ENCODE data around the gene TMEM117. TPM values are rescaled to one million over a fixed set of nuclear protein-coding genes. Genes with fewer than 3 reads are reported as not detected.

TMEM117 gene
- total RNA-seq, 1 experiment from 2014 or later: 5.9 TPM

DNA sequence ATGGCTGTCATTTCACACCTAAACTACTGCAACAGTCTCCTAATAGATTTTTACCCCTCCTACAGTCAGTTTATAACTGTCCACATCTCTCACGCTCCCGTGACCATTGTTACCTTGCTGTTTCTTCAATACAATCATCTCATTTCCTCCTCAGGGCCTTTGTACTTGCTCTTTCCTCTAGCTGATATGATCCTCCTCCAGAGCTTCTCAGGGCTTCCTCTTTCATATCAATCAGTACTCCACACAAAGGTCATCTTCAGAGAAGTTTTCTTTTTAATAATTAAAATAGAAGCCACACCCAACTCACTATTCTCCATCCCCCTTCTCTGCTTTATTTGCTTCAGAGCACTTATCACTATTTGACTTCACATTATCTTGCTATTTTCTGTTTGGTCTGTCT lies 532.0 kb downstream of the TMEM117 start:
- H3K36me3 ChIP-seq (ENCODE audit: insufficient read depth, low read length, poor library complexity, severe bottlenecking): no peaks in the 10 kb centered on the region
- ChIA-PET CTCF (no interaction called here), POLR2A (ENCODE audit: low non-redundant PET) (no interaction called here)
- TF ChIP-seq EZH2 (IDR thresholded peaks at IDR 0.05; ENCODE audit: borderline replicate concordance, low read depth, low read length, poor library complexity, severe bottlenecking): no peak
- TF ChIP-seq, protein P1, sequence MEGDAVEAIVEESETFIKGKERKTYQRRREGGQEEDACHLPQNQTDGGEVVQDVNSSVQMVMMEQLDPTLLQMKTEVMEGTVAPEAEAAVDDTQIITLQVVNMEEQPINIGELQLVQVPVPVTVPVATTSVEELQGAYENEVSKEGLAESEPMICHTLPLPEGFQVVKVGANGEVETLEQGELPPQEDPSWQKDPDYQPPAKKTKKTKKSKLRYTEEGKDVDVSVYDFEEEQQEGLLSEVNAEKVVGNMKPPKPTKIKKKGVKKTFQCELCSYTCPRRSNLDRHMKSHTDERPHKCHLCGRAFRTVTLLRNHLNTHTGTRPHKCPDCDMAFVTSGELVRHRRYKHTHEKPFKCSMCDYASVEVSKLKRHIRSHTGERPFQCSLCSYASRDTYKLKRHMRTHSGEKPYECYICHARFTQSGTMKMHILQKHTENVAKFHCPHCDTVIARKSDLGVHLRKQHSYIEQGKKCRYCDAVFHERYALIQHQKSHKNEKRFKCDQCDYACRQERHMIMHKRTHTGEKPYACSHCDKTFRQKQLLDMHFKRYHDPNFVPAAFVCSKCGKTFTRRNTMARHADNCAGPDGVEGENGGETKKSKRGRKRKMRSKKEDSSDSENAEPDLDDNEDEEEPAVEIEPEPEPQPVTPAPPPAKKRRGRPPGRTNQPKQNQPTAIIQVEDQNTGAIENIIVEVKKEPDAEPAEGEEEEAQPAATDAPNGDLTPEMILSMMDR (conservative IDR thresholded peaks at IDR 0.05; ENCODE audit: low read depth, low read length): no peak
- H3K4me3 ChIP-seq (ENCODE audit: low read depth, low read length, poor library complexity, severe bottlenecking): no peak overlapping the region
- H3K9me3 ChIP-seq (ENCODE audit: low read depth, low read length, poor library complexity, severe bottlenecking): no peaks in the 10 kb centered on the region
- no peaks in the 10 kb centered on the region for H3K27me3 ChIP-seq (replicated peaks; ENCODE audit: insufficient read depth, low read depth, low read length, poor library complexity)
- DNase-seq (ENCODE audit: low spot score): no peak
- H3K27ac ChIP-seq (ENCODE audit: low read depth, low read length, poor library complexity, severe bottlenecking): no peak overlapping the region
- BruUV-seq (replicated peaks): no TSS peak
- intact Hi-C loops (cut with micrococcal nuclease; ENCODE audit: unreplicated experiment): no loop called here
- H3K4me1 ChIP-seq (ENCODE audit: insufficient read depth, low read length, poor library complexity, severe bottlenecking): no peaks in the 10 kb centered on the region

DNA sequence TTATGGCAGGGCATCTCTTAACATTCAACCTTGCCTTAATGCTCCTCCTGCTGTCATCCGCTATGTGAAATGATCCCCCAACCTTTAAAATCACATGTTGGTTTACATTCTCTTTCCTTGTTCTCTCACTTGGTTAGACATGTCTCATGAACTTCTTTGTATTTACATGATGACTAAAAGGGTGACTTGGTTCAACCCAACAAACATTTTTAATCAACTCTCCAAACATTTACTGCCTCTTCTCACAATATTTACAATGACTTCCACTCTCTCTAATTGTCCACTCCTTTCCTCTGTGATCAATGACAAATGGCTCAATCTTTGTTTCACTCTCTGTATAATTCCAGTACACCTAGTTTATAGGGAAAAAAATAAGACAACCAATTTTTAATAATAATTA lies 534.1 kb downstream of the TMEM117 start:
- DNase-seq (ENCODE audit: low spot score): no peak
- no peaks in the 10 kb centered on the region for H3K4me1 ChIP-seq (ENCODE audit: insufficient read depth, low read length, poor library complexity, severe bottlenecking)
- no peaks in the 10 kb centered on the region for H3K27me3 ChIP-seq (replicated peaks; ENCODE audit: insufficient read depth, low read depth, low read length, poor library complexity)
- BruUV-seq (replicated peaks): no TSS peak
- ChIA-PET POLR2A (ENCODE audit: low non-redundant PET) (no interaction called here), CTCF (no interaction called here)
- H3K4me3 ChIP-seq (ENCODE audit: low read depth, low read length, poor library complexity, severe bottlenecking): no peak overlapping the region
- no peak overlapping the region for H3K27ac ChIP-seq (ENCODE audit: low read depth, low read length, poor library complexity, severe bottlenecking)
- no peaks in the 10 kb centered on the region for H3K36me3 ChIP-seq (ENCODE audit: insufficient read depth, low read length, poor library complexity, severe bottlenecking)
- H3K9me3 ChIP-seq (ENCODE audit: low read depth, low read length, poor library complexity, severe bottlenecking): no peaks in the 10 kb centered on the region
- intact Hi-C loops (cut with micrococcal nuclease; ENCODE audit: unreplicated experiment): loop anchor here (5.0 kb wide), 1 partner anchor 52 kb away; no protein-coding TSS in a partner anchor
- TF ChIP-seq EZH2 (IDR thresholded peaks at IDR 0.05; ENCODE audit: borderline replicate concordance, low read depth, low read length, poor library complexity, severe bottlenecking): no peak
- TF ChIP-seq, protein P1 (conservative IDR thresholded peaks at IDR 0.05; ENCODE audit: low read depth, low read length): no peak

DNA sequence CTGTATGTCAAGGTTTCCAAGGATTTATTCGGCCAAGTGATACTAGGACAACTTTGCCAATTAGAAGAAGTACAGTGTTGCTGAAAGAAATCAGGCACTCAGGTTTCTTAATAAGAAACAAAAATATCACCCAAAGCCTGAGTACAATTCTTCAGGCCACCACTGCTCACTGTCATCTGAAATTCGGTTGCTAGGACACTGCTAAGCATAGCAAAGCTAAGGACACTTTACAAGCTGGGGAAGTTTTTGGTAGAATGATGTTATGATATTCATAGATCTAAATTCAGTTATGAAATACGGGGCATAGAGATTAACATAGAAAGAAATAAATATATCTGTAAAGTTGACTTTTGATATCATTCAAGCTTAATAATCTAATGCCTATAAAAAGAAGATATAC lies 535.1 kb downstream of the TMEM117 start:
- CTCF ChIA-PET: no interaction called here
- H3K4me1 ChIP-seq (ENCODE audit: insufficient read depth, low read length, poor library complexity, severe bottlenecking): peaks cover 4% of the 10 kb centered on the region
- H3K27me3 ChIP-seq (replicated peaks; ENCODE audit: insufficient read depth, low read depth, low read length, poor library complexity): no peaks in the 10 kb centered on the region
- no peaks in the 10 kb centered on the region for H3K9me3 ChIP-seq (ENCODE audit: low read depth, low read length, poor library complexity, severe bottlenecking)
- H3K36me3 ChIP-seq (ENCODE audit: insufficient read depth, low read length, poor library complexity, severe bottlenecking): no peaks in the 10 kb centered on the region
- DNase-seq (ENCODE audit: low spot score): no peak
- POLR2A ChIA-PET (ENCODE audit: low non-redundant PET): no interaction called here
- TF ChIP-seq, protein P1 (conservative IDR thresholded peaks at IDR 0.05; ENCODE audit: low read depth, low read length): no peak
- no peak for TF ChIP-seq EZH2 (IDR thresholded peaks at IDR 0.05; ENCODE audit: borderline replicate concordance, low read depth, low read length, poor library complexity, severe bottlenecking)
- intact Hi-C loops (cut with micrococcal nuclease; ENCODE audit: unreplicated experiment): loop anchor here (5.0 kb wide), 1 partner anchor 51 kb away; no protein-coding TSS in a partner anchor
- H3K4me3 ChIP-seq (ENCODE audit: low read depth, low read length, poor library complexity, severe bottlenecking): no peak overlapping the region
- H3K27ac ChIP-seq (ENCODE audit: low read depth, low read length, poor library complexity, severe bottlenecking): no peak overlapping the region
- no TSS peak for BruUV-seq (replicated peaks)

Measured in A673 (cell line).